SK-N-SH (cell line): ENCODE measurements around the gene SPATA33. TPM values are rescaled to one million over a fixed set of nuclear protein-coding genes. Genes with fewer than 3 reads are reported as not detected.

ENCODE experiments used
- CTCF ChIA-PET: fragments of 300-600, 350-600 bp; formaldehyde crosslinking; extraction: SDS; loops from one replicate; lab custom pipeline; 2021; lab: Yijun Ruan, JAX
- POLR2A ChIA-PET: fragments of 350-600 bp; sonication (Branson Sonifier 250); formaldehyde crosslinking; extraction: SDS; loops from one replicate; lab custom pipeline; 2020; ENCODE audit warnings: antibody characterized with exemption, inconsistent platforms; lab: Yijun Ruan, JAX
- DNase-seq: peaks from one replicate; pipeline ENCODE4 v3.0.0; 2012
- H2AFZ ChIP-seq: fragments of 200-600 bp; sonication (generic); 2 replicates; pipeline ENCODE4 v1.8.1; 2016; ENCODE audit warnings: antibody characterized with exemption, mild to moderate bottlenecking, low read depth
- H3F3A ChIP-seq: fragments of 200-600 bp; sonication (generic); replicated peaks from 2 replicates; pipeline ENCODE3; 2016; ENCODE audit warnings: antibody characterized with exemption, mild to moderate bottlenecking; ENCODE audit not compliant: insufficient read depth
- H3K27ac ChIP-seq, 2 experiments: fragments of 200-500 bp in 1 of 2; fragments of 200-600 bp in 1 of 2; sonication (Bioruptor generic) in 1 of 2; sonication (generic), shearing (Covaris generic) in 1 of 2; 2 replicates each; pipeline versions ENCODE4 v1.5.1 to v1.6.1; 2014 to 2016; ENCODE audit warnings: low read depth in 2 of 2, inconsistent platforms in 1 of 2, low read length in 1 of 2, mild to moderate bottlenecking in 1 of 2, mixed read lengths in 1 of 2
- H3K27me3 ChIP-seq: fragments of 200-600 bp; sonication (generic), shearing (Covaris generic); 2 replicates; pipeline ENCODE4 v1.6.1; 2016; ENCODE audit warnings: mixed run types; ENCODE audit not compliant: insufficient read depth
- H3K36me3 ChIP-seq, 2 experiments: fragments of 200-500 bp in 1 of 2; fragments of 200-600 bp in 1 of 2; sonication (Bioruptor generic) in 1 of 2; sonication (generic) in 1 of 2; replicated peaks in 1 of 2; 2 replicates each; pipeline versions ENCODE3 to v1.5.1; 2014 to 2016; ENCODE audit warnings: low read length in 1 of 2, mild to moderate bottlenecking in 1 of 2; ENCODE audit not compliant: insufficient read depth in 2 of 2, control insufficient read depth in 1 of 2
- H3K4me1 ChIP-seq, 2 experiments: fragments of 200-500 bp in 1 of 2; fragments of 200-600 bp in 1 of 2; sonication (Bioruptor generic) in 1 of 2; sonication (generic), shearing (Covaris generic) in 1 of 2; 2 replicates each; pipeline versions ENCODE4 v1.5.1 to v1.6.1; 2014 to 2016; ENCODE audit warnings: low read depth in 1 of 2, low read length in 1 of 2, mixed run types in 1 of 2; ENCODE audit not compliant: insufficient read depth in 2 of 2, control insufficient read depth in 1 of 2
- H3K4me2 ChIP-seq: fragments of 200-600 bp; sonication (generic), shearing (Covaris generic); 2 replicates; pipeline ENCODE4 v1.6.1; 2017; ENCODE audit warnings: mixed run types
- H3K4me3 ChIP-seq, 2 experiments: fragments of 200-500 bp in 1 of 2; fragments of 200-600 bp in 1 of 2; sonication (Bioruptor generic) in 1 of 2; sonication (generic), shearing (Covaris generic) in 1 of 2; 2 replicates each; pipeline versions ENCODE4 v1.5.1 to v1.8.1; 2014 to 2016; ENCODE audit warnings: low read depth in 2 of 2, inconsistent platforms in 1 of 2, low read length in 1 of 2, mild to moderate bottlenecking in 1 of 2, mixed read lengths in 1 of 2, moderate library complexity in 1 of 2
- H3K79me2 ChIP-seq: fragments of 200-600 bp; sonication (generic); 2 replicates; pipeline ENCODE4 v1.8.1; 2017; ENCODE audit warnings: mild to moderate bottlenecking; ENCODE audit not compliant: insufficient read depth
- H3K9ac ChIP-seq: fragments of 200-600 bp; sonication (generic); 2 replicates; pipeline ENCODE4 v1.6.1; 2017; ENCODE audit warnings: mixed run types
- H3K9me2 ChIP-seq: fragments of 200-600 bp; sonication (generic); 2 replicates; pipeline ENCODE4 v1.6.1; 2017; ENCODE audit warnings: mixed run types
- H3K9me3 ChIP-seq: fragments of 200-600 bp; sonication (generic); 2 replicates; pipeline ENCODE4 v1.6.1; 2017; ENCODE audit warnings: mixed run types, mild to moderate bottlenecking, moderate library complexity
- H4K20me1 ChIP-seq: fragments of 200-600 bp; sonication (generic); 2 replicates; pipeline ENCODE4 v1.6.1; 2017; ENCODE audit warnings: mild to moderate bottlenecking, mixed run types; ENCODE audit not compliant: insufficient read depth
- CHD2 ChIP-seq: fragments of 150-350 bp; IDR thresholded peaks from 2 replicates; pipeline ENCODE4 v1.6.1; 2018; ENCODE audit warnings: low read length; ENCODE audit not compliant: partially characterized antibody
- ELF1 ChIP-seq: IDR thresholded peaks from 2 replicates; pipeline ENCODE4 v1.4.0; 2012
- FOXJ3 ChIP-seq: sonication (generic); formaldehyde crosslinking; IDR thresholded peaks from 2 replicates; pipeline ENCODE4 v1.5.1; 2020; ENCODE audit warnings: mild to moderate bottlenecking, missing genetic modification reagents
- FOXM1 ChIP-seq: IDR thresholded peaks from 2 replicates; pipeline ENCODE4 v1.4.0; 2012; ENCODE audit warnings: low read depth, mild to moderate bottlenecking
- MEF2A ChIP-seq: IDR thresholded peaks from 2 replicates; pipeline ENCODE4 v1.4.0; 2012; ENCODE audit warnings: low read depth, borderline replicate concordance
- NRF1 ChIP-seq: IDR thresholded peaks from 2 replicates; pipeline ENCODE4 v1.6.1; 2012; ENCODE audit warnings: low read depth, mild to moderate bottlenecking, low read length
- POLR2AphosphoS5 ChIP-seq: IDR thresholded peaks from 2 replicates; pipeline ENCODE4 v1.6.1; 2012; ENCODE audit warnings: low read depth, low read length
- RFX5 ChIP-seq: IDR thresholded peaks from 2 replicates; pipeline ENCODE4 v1.6.1; 2012; ENCODE audit warnings: mild to moderate bottlenecking, improper control_type of control experiment, low read length
- RXRA ChIP-seq: IDR thresholded peaks from 2 replicates; pipeline ENCODE4 v1.4.0; 2012; ENCODE audit warnings: low read depth, mild to moderate bottlenecking, borderline replicate concordance
- SMC3 ChIP-seq: IDR thresholded peaks from 2 replicates; pipeline ENCODE4 v1.6.1; 2012; ENCODE audit warnings: low read depth, low read length, improper control_type of control experiment
- TCF12 ChIP-seq: IDR thresholded peaks from 2 replicates; pipeline ENCODE4 v1.4.0; 2012
- TEAD4 ChIP-seq: IDR thresholded peaks from 2 replicates; pipeline ENCODE4 v1.4.0; 2012; ENCODE audit warnings: mild to moderate bottlenecking, borderline replicate concordance; ENCODE audit not compliant: insufficient read depth
- USF1 ChIP-seq: IDR thresholded peaks from 2 replicates; pipeline ENCODE4 v1.4.0; 2012; ENCODE audit warnings: low read depth, borderline replicate concordance
- WGBS: methylation state at CpG from one replicate; pipeline ENCODE4 v1.1.6; 2017; ENCODE audit warnings: low lambda C conversion rate; 5-methylcytosine and 5-hydroxymethylcytosine counted together
- polyA plus RNA-seq, 3 experiments: library from polyadenylated mRNA; depleted of rRNA; stranded (reverse); fragments of >200 nt; gene quantifications; 2 replicates each; pipeline ENCODE4 v1.2.3, GENCODE V29; 2012
- TF ChIP-seq, protein P1 (sequence below): fragments of 200-600 bp; sonication (generic); IDR thresholded peaks from 2 replicates; pipeline ENCODE4 v1.6.1; 2017; ENCODE audit warnings: antibody characterized with exemption, mild to moderate bottlenecking, moderate library complexity

SPATA33 gene
- polyA plus RNA-seq, 1 of the 3 experiments (the other 2 are of a cell fraction): 7.2 TPM

DNA sequence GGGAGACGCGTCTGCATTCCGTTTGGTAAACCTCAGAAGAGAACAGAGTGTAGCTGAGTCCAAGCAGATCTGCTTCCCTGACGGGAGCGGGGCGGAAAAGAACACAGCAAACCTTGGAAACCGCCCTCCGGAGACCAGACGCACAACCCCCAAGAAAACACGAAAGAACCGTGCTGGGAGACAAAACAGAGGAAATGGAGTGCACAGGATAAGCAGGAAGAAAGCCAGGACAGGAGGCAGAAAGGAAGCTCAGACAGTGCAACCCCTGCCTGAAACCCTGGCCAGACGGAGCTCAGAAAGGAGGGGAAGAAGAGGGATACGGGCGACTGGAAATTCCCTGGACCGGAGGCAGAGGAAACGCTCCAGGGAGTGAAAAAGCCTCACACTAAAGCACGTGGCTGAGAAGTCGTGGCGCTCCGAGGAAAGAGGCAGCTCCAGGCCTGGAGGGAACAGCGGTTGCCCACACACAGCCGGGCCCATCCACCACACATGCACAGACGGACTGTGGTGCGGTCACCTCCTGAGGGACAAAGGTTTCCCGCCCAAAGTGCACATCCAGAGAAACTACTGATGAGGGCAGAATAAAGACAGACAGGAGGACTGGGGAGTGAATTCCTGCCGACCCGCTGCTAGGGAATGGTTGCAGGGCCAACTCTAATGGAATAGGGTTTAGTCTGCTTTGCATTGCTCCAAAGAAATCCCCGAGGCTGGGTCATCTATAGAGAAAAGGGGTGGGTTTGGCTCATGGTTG lies 34.0 kb upstream of the SPATA33 start:
- ChIA-PET CTCF (interaction anchor here (0.7 to 1.3 kb wide), 5 partner anchors 8 to 58 kb away, joined by 3 to 5 read pairs (median 3); partner anchors contain the start of gene DPEP1), POLR2A (no interaction called here)
- Histone ChIP-seq H3K4me1 (no peaks in the 10 kb centered on the region), H3K36me3 (no peaks in the 10 kb centered on the region), H3K9ac (no peak overlapping the region), H3K4me3 (no peak overlapping the region), H3K9me2 (no peaks in the 10 kb centered on the region), H4K20me1 (no peaks in the 10 kb centered on the region), H2AFZ (no peak overlapping the region), H3K27ac (no peak overlapping the region), H3K4me2 (no peak overlapping the region), H3F3A (no peaks in the 10 kb centered on the region), H3K79me2 (no peaks in the 10 kb centered on the region), H3K27me3 (no peaks in the 10 kb centered on the region), H3K9me3 (no peaks in the 10 kb centered on the region)
- 73% methylated on average over 27 of the region's 28 CpGs for WGBS
- TF ChIP-seq NRF1 (no peak), SMC3 (no peak), FOXJ3 (CRISPR knock-in tag) (no peak), TEAD4 (no peak), RFX5 (no peak)
- no peak for DNase-seq

- H3K4me2 ChIP-seq: no peak overlapping the region
- no peak for DNase-seq
- H3K9me2 ChIP-seq: no peaks in the 10 kb centered on the region
- H3K9me3 ChIP-seq: no peaks in the 10 kb centered on the region
- WGBS: 57% methylated on average over 21 of the region's 21 CpGs
- no peaks in the 10 kb centered on the region for H3K36me3 ChIP-seq
- POLR2A ChIA-PET: no interaction called here
- no peaks in the 10 kb centered on the region for H3F3A ChIP-seq
- H3K4me1 ChIP-seq: no peaks in the 10 kb centered on the region
- H2AFZ ChIP-seq: no peak overlapping the region
- no peak for TF ChIP-seq CHD2
- TF ChIP-seq, all 33 proteins: peak for 0
- CTCF ChIA-PET: no interaction called here
- no peak overlapping the region for H3K27ac ChIP-seq
- no peaks in the 10 kb centered on the region for H3K79me2 ChIP-seq
- H3K9ac ChIP-seq: no peak overlapping the region
- H4K20me1 ChIP-seq: no peaks in the 10 kb centered on the region
- no peak overlapping the region for H3K4me3 ChIP-seq
- no peaks in the 10 kb centered on the region for H3K27me3 ChIP-seq
Observed at GRCh38 chr16:89624777-89625761, 32.6 kb upstream of the SPATA33 start.

DNA sequence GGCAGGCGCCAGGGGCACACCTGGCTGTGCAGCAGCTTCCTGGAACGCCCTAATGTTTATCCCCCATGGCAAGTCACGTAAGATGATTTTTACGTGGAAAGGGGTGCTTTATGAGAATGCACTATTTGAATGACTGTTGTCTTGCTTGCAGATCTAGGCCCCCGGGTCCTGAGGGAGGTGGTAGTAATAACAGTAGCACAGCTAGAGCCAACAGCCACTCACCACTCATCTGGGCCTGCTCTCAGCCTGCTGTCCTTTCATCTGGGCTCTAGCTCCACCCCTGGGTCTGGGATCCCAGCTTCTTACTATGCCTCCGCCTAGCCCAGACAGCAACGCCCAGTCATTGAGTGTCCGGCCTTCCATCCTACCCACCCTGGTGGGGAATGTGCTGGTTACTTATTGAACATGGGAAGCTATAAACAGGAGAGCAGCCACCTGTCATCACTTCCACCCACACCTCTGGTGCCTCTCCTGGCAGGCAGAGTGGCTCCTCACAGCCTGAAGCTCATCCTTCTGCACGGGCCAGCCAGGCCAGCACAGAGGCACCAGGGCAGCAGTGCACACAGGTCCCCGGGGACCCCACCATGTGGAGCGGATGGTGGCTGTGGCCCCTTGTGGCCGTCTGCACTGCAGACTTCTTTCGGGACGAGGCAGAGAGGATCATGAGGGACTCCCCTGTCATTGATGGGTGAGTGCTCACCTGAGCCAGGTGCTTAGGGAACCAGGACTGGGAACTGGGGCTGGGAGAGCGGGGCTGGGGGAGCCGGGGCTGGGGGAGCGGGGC lies 27.6 kb upstream of the SPATA33 start:
- no peaks in the 10 kb centered on the region for H3K27me3 ChIP-seq
- ChIA-PET POLR2A (no interaction called here), CTCF (interaction anchor here (0.6 to 2.1 kb wide), 4 partner anchors 10 to 20 kb away, joined by 3 to 15 read pairs (median 6); no protein-coding TSS in a partner anchor)
- H4K20me1 ChIP-seq: no peaks in the 10 kb centered on the region
- H3K36me3 ChIP-seq: no peaks in the 10 kb centered on the region
- H3K27ac ChIP-seq: no peak overlapping the region
- H2AFZ ChIP-seq: no peak overlapping the region
- DNase-seq: no peak
- H3K9me3 ChIP-seq: no peaks in the 10 kb centered on the region
- WGBS: 84% methylated on average over 13 of the region's 17 CpGs
- H3K4me2 ChIP-seq: no peak overlapping the region
- no peak overlapping the region for H3K4me3 ChIP-seq
- peaks cover 21% of the 10 kb centered on the region for H3F3A ChIP-seq
- no peak overlapping the region for H3K9ac ChIP-seq
- peaks cover 8 to 14% of the 10 kb centered on the region in 2 experiments; a peak in 3 of 4 replicates for H3K4me1 ChIP-seq
- H3K79me2 ChIP-seq: no peaks in the 10 kb centered on the region
- no peaks in the 10 kb centered on the region for H3K9me2 ChIP-seq
- TF ChIP-seq, protein P1, sequence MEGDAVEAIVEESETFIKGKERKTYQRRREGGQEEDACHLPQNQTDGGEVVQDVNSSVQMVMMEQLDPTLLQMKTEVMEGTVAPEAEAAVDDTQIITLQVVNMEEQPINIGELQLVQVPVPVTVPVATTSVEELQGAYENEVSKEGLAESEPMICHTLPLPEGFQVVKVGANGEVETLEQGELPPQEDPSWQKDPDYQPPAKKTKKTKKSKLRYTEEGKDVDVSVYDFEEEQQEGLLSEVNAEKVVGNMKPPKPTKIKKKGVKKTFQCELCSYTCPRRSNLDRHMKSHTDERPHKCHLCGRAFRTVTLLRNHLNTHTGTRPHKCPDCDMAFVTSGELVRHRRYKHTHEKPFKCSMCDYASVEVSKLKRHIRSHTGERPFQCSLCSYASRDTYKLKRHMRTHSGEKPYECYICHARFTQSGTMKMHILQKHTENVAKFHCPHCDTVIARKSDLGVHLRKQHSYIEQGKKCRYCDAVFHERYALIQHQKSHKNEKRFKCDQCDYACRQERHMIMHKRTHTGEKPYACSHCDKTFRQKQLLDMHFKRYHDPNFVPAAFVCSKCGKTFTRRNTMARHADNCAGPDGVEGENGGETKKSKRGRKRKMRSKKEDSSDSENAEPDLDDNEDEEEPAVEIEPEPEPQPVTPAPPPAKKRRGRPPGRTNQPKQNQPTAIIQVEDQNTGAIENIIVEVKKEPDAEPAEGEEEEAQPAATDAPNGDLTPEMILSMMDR: no peak
- TF ChIP-seq USF1 (no peak), RFX5 (no peak), TCF12 (no peak), TEAD4 (no peak), MEF2A (no peak), POLR2AphosphoS5 (no peak), NRF1 (no peak), FOXM1 (no peak), ELF1 (no peak), RXRA (no peak), CHD2 (no peak)
